Activated CD4-positive, CD25-positive, alpha-beta regulatory T cell treated with anti-CD3 and anti-CD28 coated beads, Interleukin-2, amount 50 U/mL, for 72 hours (primary cell): Measurements from ENCODE around the gene SLC44A1.
"Not testable (repeated sequence)": the region's sequence is repeated elsewhere in the genome, so short reads cannot be mapped to it uniquely, and the experiment has no call there.

Experiments
- DNase-seq: peaks from one replicate; pipeline ENCODE4 v3.0.0; 2021

The SLC44A1 gene

GRCh38 chr9:105243015-105243686, 1.3 kb upstream of the SLC44A1 start:
- DNase-seq, result no peak

DNA sequence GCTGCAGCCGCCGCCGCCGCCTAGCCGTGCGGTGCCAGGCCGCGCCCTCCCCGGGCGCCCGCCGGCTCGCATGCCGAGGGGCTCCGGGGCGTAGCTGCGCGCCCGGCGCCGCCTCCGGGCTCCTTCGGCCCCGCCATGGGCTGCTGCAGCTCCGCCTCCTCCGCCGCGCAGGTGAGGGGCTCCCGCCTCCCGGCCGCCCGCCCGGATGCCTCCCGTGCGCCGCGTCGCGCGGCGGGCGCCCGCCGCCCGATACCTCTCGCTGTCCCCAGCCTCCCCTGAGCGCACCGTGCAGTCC, 230 bp downstream of the SLC44A1 start:
- no peak for DNase-seq

DNA sequence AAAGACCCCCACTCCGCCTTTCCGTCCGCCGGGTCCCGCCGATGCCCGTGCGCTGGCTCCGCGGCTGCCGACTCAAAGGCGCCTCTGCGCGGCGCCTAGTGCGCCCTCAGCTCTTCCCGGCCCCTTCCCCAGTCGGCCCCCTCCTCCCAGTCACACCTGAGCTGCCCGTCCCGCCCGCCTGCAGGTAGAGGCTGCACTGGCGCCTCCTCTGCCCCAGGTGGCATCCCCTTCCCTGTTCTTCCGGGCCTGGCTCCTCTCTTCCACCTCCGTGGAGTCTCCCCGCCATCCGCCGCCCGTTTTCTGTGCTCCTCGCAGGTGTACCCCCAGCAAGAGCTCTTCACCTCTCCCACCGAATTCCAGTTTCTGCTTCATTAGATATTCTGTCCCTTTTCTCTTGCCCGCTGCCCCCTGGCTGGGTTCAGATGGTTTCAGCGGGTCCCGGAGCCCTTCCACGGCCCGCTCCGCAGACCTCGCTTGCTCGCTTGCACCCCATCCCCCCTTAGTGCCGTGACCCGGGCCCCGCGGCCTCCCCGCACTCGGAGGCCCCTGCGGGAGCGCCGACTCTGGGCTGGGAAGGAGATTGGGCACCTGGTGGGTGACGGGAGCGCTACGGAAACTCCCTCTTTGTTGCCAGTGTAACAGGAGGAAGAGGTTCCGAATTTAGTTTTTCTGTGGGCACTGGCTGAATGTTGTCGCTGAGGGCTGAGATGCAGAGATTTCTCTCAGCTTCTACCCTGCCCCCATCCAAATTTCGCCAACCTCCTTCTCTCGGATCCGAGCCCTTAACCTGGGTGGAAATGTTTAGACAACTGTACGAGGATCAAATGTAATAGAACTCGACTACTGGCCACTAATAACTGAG, 809 bp downstream of the SLC44A1 start:
- DNase-seq, result peak; percentile 43

DNA sequence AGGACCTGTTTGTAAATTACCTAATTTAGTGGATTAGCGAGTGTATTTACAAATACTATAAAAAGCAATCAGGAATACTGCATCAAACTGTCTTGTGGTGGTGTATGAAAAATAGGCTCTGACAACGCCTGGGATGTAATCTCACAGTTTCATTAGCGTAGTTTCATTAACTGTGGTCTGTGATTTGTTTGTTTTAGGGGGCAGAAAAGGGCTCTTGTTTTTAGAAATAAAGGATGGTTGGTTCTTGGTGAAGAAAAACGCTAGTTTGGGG, 1.4 kb downstream of the SLC44A1 start:
- no peak for DNase-seq

- DNase-seq, result no peak
Observed at GRCh38 chr9:105246656-105247173, 2.3 kb downstream of the SLC44A1 start.

GRCh38 chr9:105248691-105249090, 4.2 kb downstream of the SLC44A1 start:
- DNase-seq, result no peak

DNA sequence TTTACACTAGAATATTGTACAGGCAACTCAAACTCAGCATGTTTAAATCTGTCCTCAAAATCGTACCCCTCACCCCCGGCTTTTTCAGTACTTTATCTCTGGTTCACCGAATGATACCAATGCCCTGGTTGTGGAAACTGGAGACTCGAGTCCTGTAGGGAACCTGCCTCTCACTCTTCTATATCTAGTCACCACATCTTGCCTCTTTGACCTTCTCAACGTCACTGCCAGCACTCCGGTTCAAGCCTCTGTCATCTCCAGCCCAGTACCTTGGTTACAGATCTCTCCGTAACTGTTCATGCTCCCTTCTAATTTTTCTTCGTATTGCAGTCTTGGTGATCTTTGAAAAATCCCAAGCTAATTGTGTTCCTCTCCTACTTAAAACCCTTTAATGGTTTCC, 6.7 kb downstream of the SLC44A1 start:
- no peak for DNase-seq

DNA sequence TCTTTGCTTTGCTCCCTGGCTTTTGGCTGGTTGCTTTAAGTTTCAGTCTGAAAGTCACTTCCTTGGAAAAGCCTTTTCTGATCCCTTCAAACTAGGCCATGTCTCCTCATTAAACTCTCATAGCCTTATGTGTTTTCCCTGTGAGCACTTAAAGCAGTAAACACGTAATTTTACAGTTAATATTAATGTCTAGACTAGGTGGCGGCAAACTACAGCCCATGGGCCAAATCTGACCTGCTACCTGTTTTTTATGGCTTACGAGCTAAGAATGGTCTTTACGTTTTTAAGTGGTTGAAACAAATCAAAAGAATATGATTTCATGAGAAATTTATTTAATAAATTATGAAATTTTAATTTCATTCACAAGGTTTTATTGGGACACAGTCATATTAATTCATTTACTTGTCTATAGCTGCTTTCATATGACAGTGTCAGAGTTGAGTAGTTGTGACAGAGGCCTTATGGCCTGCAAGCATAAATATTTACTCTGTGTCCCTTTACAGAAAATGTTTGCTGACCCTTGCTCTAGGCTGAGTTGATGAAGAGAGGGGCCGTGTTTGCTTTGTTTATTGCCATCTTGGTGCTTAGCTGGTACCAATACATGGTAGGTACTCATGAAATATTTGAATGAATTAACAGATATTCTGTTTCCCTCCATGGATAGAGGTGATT, 7.4 kb downstream of the SLC44A1 start:
- DNase-seq, result no peak

GRCh38 chr9:105252405-105252756, 7.9 kb downstream of the SLC44A1 start:
- DNase-seq, result no peak

DNA sequence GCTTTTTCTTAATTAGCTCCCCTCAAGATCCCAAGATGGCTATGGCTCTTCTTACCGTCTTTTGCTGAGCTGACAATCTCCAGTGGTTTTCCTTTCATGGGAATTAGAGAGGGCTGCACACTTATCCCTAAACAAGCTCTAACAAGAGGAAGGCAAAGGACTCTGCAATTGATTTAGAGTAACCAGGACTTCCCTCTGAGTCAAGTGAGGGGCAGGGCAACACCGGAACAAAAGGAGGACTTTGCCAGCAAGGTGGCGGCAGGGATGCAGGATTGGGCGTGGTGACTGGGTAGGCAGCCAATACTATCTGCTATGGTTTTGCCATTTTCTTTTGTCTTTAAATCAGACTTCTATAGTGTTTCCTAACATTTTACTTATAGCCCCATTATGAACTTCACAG, 9.8 kb downstream of the SLC44A1 start:
- no peak for DNase-seq

GRCh38 chr9:105255421-105255820, 11.0 kb downstream of the SLC44A1 start:
- DNase-seq, result no peak

GRCh38 chr9:105256569-105256968, 12.1 kb downstream of the SLC44A1 start:
- not testable (repeated sequence) for DNase-seq

DNA sequence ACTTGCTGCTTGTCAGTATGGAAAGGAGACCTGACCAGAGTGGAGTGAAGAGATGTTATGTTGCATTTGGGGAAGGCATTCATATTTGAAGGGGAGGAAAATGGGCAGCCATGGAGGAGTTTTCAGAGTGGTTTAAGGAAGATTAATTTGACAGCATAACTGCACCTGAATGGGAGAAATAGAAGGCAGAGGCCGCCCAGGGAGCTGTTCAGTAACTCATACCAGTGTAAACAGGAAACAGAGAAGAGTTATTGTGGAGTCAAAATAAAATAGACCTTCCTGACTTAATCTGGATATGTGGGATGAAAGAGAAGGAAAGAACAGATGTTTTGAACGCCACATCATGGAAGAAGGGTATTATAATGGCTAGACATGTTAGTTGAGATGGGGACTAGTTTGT, 13.4 kb downstream of the SLC44A1 start:
- DNase-seq, result no peak

DNA sequence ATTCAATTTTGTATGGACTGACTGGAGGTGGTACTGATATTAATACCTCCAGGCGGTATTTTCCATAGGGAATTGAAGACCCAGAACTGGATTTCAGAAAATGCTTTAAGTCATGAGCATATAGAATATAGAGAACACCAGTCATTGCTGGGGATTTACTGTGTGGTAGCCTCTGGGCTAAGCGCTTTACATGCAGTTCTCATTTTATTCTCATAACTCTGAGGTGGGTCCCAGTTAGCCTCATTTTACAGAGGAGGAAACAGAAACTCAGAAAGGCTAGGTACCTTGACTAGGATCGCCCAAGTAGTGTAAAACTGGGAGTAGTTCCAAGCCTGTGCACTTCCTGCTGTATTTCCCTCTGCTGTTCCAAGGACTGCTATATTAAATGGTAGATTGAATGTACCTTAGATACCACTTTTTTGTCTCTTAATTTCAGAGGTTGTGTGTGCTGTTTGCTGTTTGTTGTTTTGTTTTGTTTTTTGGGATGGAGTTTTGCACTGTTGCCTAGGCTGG, 13.8 kb downstream of the SLC44A1 start:
- no peak for DNase-seq

DNA sequence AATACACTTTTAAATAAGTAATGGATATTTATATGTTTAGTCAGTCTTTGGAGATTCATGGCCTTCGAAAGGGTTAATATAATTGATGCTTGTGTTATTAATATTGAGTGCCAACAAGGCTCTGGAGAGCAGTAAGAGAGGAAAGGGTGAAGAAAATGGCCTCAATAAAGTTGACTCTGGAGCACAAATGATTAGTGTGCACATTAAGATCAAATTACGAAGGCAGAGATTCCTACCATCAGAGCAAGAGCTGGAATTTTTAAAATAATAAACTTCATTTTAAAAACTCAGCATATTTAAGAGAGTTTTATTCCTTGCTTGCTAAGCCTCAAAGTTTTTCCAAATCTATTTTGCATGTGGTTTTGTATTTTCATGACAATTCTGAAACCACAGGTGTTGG, 14.8 kb downstream of the SLC44A1 start:
- no peak for DNase-seq

GRCh38 chr9:105259731-105260612, 15.5 kb downstream of the SLC44A1 start:
- no peak for DNase-seq

DNA sequence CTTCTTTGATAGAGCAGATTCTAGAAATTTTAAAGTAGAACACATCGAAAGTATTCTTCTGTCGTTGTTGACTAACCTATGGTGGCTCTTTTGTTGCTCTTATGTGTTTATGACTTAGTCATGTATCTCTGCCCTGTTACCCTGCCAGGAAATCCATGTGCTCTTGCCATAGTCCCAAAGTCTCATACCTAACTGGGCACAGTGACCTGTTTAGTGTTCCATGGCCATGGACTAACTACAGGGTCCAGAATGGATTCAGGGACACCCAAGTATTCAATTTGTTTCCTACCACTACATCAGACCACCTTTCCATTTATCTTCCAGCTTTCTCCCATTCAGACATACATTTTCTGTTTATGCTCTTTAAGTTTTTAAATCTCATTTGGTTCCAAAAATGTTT, 18.0 kb downstream of the SLC44A1 start:
- DNase-seq, result no peak

DNA sequence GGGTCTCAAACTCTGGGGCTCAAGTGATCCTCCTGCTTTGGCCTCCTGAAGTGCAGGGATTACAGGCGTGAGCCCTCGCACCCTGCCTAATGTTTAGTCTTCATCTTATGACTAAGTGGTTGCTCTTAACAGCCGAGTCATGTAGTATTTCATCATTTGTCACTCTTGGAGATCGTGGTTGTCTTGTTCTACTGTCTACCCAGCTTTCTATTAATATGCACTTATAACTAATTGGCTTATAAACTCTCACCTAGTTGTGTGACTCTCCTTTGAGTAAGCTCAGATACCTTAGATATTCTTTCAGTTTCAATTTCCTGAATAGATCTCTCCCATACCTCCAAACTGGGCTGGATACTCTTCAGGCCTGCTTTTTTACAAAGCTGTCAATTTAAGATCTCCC, 19.9 kb downstream of the SLC44A1 start:
- DNase-seq, result no peak

- not testable (repeated sequence) for DNase-seq
Observed at GRCh38 chr9:105268254-105268653, 23.8 kb downstream of the SLC44A1 start.

DNA sequence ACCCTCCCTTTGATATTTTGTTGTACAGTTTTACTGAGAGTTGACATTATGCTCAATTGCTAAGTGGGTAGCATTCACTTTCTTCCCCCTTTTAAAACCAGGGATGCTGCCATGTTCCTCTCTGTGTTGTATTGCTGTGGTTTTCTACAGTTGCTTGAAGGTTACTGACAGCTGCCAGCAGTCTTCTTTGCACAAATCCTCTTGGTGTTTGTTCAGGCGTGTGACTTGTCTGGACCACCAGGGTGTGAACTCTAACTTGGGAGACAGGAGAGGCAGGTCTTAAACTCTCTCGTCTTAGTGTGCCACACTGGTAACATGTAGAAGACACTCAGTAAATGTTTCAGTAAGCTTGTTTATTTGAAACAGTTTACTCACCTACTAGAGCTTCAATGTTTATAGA, 25.1 kb downstream of the SLC44A1 start:
- DNase-seq, result no peak

GRCh38 chr9:105270711-105271110, 26.3 kb downstream of the SLC44A1 start:
- no peak for DNase-seq

GRCh38 chr9:105273731-105274130, 29.3 kb downstream of the SLC44A1 start:
- DNase-seq, result no peak

DNA sequence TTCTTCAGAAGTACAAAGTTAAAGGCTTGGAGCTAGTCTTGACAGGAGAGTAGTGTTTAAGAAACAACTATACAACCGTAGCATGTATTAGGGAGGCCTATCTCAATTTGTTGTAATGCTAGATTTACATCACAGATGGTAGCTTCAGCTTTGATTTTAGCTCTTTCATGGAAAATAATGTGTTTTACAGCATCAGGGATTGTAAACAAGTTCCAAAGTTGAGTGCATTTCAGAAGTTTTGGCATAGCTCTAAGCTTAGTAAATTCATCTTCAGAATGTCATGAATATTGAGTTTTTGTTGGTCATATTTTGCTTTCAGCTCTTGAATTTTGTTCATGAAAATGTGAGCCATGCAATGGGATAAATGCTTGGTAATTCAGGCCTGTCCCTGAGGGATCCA, 30.7 kb downstream of the SLC44A1 start:
- no peak for DNase-seq
